ENCODE measurements around the gene ZNF777.
"Not testable (repeated sequence)": the region's sequence is repeated elsewhere in the genome, so short reads cannot be mapped to it uniquely, and the experiment has no call there.

ZNF777 gene

DNA sequence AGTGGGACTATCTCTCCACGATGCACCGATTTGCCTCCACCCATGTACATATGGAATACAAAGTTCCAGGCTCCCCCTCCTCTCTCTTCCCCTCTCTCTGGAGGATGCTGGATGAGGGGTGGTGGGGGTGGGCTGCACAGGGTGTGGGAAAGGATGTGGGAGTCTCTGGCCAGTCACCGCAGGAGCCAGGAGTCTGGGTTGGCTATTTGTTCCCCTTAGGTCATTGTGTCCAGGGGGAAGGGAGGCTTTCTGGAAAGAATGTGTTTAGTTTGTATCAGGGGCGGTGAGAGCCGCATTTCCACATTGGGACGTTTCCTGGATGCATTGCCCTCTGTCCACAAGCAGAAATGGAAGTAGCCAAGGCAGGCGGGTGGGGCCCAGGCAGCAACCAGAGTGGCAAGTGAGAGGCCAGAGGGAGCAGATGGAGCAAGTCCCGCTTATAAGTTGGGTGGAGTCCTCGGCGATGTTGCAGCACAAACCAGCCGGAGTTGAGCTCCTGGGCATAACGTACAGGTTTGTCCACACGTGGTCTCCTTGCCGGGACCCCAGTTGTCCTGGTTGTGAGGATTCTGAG, 63.3 kb downstream of the ZNF777 start:
- Mint-ChIP-seq H3K9me3 (peaks cover 3% of the 10 kb centered on the region), H3K27ac (no peak overlapping the region), H3K27me3 (ENCODE audit: low read depth) (peaks cover 18% of the 10 kb centered on the region), H3K4me1 (ENCODE audit: low read depth) (no peaks in the 10 kb centered on the region), H3K36me3 (ENCODE audit: low read depth) (no peaks in the 10 kb centered on the region), H3K4me3 (no peak overlapping the region)
- no peak for DNase-seq (ENCODE audit: low spot score)

DNA sequence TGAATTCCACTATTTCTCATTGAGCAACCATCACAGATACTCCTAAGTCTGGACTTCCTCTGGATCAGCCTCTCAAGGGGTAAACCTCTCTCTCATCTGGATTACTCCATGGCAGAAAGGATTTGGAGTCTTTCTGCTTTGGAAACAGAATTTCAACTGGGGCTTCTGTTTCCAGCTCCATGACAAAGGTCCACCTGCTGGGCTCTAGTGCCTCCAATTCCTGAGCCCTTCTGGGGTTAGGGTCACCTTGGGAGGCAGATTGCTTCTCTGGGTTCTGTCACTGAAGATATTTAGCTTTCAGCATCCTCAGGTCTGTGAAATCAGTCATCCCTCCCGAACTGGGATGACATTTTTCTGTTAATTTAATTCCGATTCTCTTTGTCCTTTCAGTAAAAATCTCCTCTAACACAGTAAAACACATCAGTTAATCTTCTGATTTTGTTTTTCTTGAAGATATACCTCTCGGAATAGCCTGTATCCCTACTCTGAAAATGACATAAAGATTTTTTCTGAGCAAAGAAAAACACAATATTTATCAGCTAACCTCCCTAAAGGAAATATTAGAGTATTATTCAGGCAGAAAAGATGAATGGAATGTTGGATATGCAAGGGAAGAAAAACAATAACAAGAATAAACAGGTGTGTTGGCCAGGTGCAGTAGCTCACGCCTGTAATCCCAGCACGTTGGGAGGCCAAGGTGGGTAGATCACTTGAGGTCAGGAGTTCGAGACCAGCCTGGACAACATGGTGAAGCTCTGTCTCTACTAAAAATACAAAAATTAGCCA, 72.1 kb downstream of the ZNF777 start:
- not testable (repeated sequence) for H3K9me3 Mint-ChIP-seq; H3K36me3 Mint-ChIP-seq (ENCODE audit: low read depth); H3K4me1 Mint-ChIP-seq (ENCODE audit: low read depth); H3K4me3 Mint-ChIP-seq; DNase-seq (ENCODE audit: low spot score); H3K27ac Mint-ChIP-seq
- H3K27me3 Mint-ChIP-seq (ENCODE audit: low read depth), result peaks cover 13% of the 10 kb centered on the region

GRCh38 chr7:149386514-149386913, 74.3 kb downstream of the ZNF777 start:
- H3K36me3 Mint-ChIP-seq (ENCODE audit: low read depth); H3K9me3 Mint-ChIP-seq; H3K4me1 Mint-ChIP-seq (ENCODE audit: low read depth); H3K27me3 Mint-ChIP-seq (ENCODE audit: low read depth); H3K4me3 Mint-ChIP-seq; DNase-seq (ENCODE audit: low spot score); H3K27ac Mint-ChIP-seq: not testable (repeated sequence)

- Mint-ChIP-seq H3K27ac (no peak overlapping the region), H3K27me3 (ENCODE audit: low read depth) (peaks cover 8% of the 10 kb centered on the region), H3K9me3 (peaks cover 4% of the 10 kb centered on the region), H3K36me3 (ENCODE audit: low read depth) (no peaks in the 10 kb centered on the region), H3K4me1 (ENCODE audit: low read depth) (no peaks in the 10 kb centered on the region), H3K4me3 (no peak overlapping the region)
- DNase-seq (ENCODE audit: low spot score), result no peak
These were observed 75.5 kb downstream of the ZNF777 start for GRCh38 chr7:149385195-149385950.
